ENCODE measurements around the gene SART3.

The SART3 gene

DNA sequence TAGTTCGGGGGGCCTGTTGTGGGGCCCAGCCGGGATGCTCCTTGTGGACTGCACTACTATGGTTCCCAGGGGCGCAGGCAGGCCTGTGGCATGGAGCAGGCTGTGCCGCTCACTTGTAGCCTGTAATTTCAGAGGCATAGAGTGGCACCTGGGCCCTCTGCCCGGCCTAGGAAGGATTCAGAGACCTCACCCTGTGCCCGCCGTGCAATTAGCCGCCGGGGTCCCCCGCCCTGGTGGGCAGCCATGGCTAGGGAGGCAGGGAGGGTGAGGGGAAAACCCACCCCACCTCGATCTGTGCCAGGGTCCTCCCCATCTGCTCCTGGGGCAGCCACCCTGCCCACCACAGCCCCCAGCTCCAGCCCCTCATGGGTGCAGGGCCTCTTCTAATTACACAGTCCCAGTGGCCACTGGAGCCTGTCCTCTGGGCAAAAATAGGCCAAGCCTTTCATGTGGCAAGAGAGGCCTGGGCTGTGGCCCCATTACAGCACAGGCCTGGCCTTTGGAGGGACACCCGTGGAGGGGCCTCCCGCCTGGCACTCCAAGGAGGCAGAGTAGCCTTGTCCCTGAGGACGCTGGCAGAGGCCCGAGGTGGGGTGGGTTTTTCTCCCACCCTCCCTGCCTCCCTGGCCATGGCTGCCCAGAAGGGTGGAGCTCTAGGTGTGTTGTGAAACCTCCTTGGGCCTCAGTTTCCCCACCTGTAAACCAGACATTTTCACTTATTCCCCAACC is 42.2 kb upstream of the SART3 start:
- Mint-ChIP-seq H3K36me3 (no peaks in the 10 kb centered on the region), H3K4me1 (peaks cover 12 to 14% of the 10 kb centered on the region in 2 donors), H3K4me3 (no peak overlapping the region), H3K27ac (no peak overlapping the region), H3K9me3 (peaks cover 0 to 3% of the 10 kb centered on the region in 2 donors), H3K27me3 (peaks cover 8 to 20% of the 10 kb centered on the region in 2 donors)
- no peak for DNase-seq
- ATAC-seq (replicated peaks): no peak

DNA sequence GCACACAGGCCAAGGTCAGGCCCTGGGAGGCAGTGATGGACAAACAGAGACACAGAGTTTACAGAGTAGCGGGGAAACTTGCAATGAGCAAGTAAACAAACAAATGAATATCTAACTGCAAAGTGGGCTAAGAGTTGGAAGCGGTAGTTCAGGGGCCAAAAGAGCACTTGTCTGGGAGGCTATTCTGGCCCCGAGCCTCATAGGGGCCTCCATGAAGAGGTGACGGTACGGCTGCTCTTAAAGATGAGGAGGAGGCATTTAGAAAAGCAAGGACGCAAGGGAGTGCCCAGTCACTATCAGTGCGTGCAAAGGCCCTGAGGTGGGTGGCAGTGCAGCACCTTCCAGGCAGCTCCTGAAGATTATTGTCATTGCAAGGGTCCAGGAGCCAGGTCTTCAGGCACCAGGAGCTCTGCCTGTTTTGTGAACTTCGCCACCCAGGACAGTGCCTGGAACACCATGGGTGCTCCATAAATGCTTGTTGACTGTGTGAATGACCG is 41.3 kb upstream of the SART3 start:
- no peak overlapping the region for H3K4me3 Mint-ChIP-seq

DNA sequence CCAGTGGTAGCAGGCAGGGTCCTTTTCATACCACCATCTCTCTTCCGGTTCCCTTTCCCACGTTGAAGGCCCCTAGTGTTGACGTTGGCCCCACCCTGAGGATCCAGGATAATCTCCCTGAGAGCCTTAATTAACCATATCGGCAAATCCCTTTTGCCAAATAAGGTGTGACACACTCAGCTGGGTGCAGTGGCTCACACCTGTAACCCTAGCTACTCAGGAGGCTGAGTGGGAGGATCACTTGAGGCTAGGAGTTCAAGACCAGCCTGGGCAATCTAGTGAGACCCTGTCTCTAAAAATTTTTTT is 39.7 kb upstream of the SART3 start:
- Mint-ChIP-seq H3K27ac (no peak overlapping the region), H3K9me3 (peaks cover 0 to 3% of the 10 kb centered on the region in 2 donors), H3K36me3 (no peaks in the 10 kb centered on the region), H3K27me3 (peaks cover 8 to 10% of the 10 kb centered on the region in 2 donors), H3K4me3 (no peak overlapping the region), H3K4me1 (peaks cover 8 to 17% of the 10 kb centered on the region in 2 donors)
- ATAC-seq (replicated peaks) (no peak), DNase-seq (no peak)

More for the DNA sequence above, 41.3 kb upstream of the SART3 start:
- ATAC-seq (replicated peaks) (no peak), DNase-seq (no peak)
- peaks cover 11 to 13% of the 10 kb centered on the region in 2 donors for H3K27me3 Mint-ChIP-seq
- H3K4me1 Mint-ChIP-seq: peaks cover 12 to 22% of the 10 kb centered on the region in 2 donors
- no peaks in the 10 kb centered on the region for H3K36me3 Mint-ChIP-seq
- peaks cover 0 to 3% of the 10 kb centered on the region in 2 donors for H3K9me3 Mint-ChIP-seq
- H3K27ac Mint-ChIP-seq: no peak overlapping the region

DNA sequence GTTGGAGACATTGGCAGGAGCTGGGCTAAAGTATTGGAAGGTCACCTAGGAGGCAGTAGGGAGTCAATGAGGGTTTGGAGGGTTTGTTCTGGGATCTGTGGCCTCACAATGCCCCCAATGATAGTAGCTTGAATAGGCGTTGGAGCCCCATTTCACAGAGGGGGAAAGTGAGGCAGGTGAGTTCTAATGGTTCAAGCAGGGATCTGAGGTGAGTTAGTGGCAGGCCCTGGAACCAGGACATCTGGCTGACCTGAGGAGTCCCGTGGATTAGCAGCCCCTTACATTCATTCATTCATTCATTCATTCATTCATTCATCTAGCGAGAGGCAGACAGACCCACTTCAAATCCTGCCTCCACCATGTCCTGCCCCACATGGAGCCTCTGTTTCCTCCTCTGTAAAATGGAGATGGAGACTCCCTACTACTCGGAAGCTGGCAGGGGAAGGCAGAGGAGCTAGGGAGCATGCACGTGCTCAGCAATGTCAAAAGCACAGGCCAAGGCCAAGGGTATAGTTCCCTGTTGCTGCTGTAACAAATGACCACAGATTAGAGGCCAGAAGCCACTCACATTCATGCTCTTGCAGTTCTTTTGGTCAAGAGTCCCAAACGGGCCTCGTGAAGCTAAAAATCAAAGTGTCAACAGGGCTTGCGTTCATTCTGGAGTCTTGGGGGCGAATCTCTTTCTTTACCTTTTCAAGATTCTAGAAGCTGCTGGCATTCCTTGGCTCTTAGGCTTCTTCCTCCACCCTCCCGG is 39.2 kb upstream of the SART3 start:
- H3K36me3 Mint-ChIP-seq: no peaks in the 10 kb centered on the region
- DNase-seq (no peak), ATAC-seq (replicated peaks) (no peak)
- H3K27ac Mint-ChIP-seq: no peak overlapping the region
- no peak overlapping the region for H3K4me3 Mint-ChIP-seq
- H3K27me3 Mint-ChIP-seq: peaks cover 3 to 5% of the 10 kb centered on the region in 2 donors
- H3K9me3 Mint-ChIP-seq: no peaks in the 10 kb centered on the region
- peaks cover 4 to 12% of the 10 kb centered on the region in 2 donors for H3K4me1 Mint-ChIP-seq

DNA sequence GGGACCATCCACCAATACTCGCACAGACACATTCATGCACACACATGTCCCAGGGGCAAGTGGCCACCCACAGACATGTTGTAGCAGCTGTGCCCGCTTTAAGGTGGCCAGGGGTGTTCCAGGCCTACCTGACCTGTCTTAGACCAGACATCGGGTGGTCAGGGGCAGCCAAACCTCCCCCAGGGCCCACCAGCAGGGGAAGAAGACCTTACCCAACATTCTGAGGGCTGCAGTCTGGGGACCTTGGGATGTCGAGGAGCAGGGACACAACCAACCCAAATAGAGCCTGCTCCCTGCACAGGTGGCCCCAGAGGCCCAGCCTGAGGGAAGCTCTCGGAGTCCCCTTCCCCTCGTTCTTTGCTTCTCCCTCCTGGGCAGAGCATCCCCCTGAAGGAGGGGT is 38.6 kb upstream of the SART3 start:
- peaks cover 4 to 9% of the 10 kb centered on the region in 2 donors for H3K4me1 Mint-ChIP-seq
- H3K9me3 Mint-ChIP-seq: no peaks in the 10 kb centered on the region
- peaks cover 0 to 3% of the 10 kb centered on the region in 2 donors for H3K27me3 Mint-ChIP-seq
- ATAC-seq (replicated peaks) (no peak), DNase-seq (no peak)
- no peak overlapping the region for H3K27ac Mint-ChIP-seq
- H3K4me3 Mint-ChIP-seq: no peak overlapping the region
- no peaks in the 10 kb centered on the region for H3K36me3 Mint-ChIP-seq

DNA sequence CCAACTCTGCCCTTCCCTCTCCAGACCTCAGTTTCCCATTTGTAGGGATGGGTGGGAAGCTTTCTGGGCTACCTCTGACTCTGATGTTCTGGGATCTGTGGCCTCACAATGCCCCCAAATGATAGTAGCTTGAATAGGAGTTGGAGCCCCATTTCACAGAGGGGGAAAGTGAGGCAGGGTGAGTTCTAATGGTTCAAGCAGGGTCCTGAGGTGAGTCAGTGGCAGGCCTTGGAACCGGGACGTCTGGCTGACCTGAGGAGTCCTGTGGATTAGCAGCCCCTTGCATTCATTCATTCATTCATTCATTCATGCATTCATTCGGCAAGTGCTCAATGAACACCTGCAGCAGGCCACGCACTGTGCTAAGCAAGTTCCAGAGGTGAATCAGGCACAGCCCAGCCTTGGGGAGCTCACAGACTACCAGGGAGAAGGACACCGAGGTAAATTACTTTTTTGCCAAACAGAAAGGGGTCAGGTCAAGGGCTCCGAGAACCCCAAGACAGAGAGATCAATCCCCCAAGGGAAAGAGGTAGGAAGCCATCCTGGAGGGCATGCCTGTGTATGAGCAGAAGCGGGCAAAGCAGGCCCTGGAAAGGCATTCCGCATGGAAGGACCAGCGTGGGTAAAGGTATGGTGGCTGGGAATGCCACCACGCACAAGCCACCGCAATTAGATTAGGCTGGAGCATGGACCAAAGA is 37.7 kb upstream of the SART3 start:
- H3K27me3 Mint-ChIP-seq: peaks cover 0 to 3% of the 10 kb centered on the region in 2 donors

DNA sequence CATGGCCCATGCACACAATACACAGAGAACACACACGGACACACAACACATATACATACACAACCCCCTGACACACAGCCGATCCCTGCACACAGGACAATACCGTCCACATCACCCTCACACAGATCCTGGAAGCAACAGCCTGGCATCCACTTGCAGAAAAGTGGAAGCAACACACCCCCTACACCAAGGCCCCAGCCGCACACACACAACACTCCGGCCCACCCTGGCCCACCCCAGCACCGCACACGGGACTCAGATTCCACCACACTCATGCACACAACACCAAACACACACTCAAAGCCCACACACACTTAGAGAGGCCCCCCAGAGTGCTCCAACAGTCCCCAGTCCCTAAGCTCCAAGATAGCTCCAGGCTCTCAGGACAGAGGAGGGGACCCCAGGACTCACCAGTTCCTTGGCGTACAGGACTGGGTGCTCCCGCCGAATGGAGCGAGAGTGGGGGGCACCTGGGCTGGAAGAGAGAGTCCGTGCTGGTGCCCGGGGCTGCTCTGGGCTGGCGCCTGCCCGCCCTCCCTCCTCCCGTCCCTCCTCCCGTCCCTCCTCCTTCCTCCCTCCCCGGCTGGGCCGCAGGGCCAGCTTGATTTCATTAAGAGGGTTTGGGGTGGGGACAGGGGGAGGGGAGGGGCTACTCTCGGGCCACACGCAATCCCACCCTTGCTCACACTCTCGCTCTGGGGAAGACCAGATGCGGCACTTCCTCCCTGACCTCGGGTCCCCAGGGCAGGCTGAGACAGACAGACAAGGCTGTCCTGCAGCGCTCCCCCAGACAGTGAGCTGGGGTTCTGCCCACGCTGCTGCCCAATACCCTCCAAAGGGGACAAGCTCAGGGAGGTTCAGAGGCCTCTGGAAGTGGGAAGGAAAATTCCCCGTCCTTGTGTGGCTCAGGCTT is 36.8 kb upstream of the SART3 start, which contains the start of gene TMEM119:
TMEM119 (minus strand) TSS at position 526 of the 913 bp plus-strand sequence. CDS start 5,701 bp downstream, outside the sequence.
- peak; percentile 38 to 59 for ATAC-seq (replicated peaks)
- H3K4me1 Mint-ChIP-seq: peaks cover 4 to 9% of the 10 kb centered on the region in 2 donors
- DNase-seq: no peak
- H3K36me3 Mint-ChIP-seq: no peaks in the 10 kb centered on the region
- H3K27me3 Mint-ChIP-seq: peaks cover 0 to 3% of the 10 kb centered on the region in 2 donors
- no peaks in the 10 kb centered on the region for H3K9me3 Mint-ChIP-seq
- H3K27ac Mint-ChIP-seq: peak within 1 kb of the TSS; percentile 43
- H3K4me3 Mint-ChIP-seq: no peak within 1 kb of the TSS

More for the DNA sequence above, 37.7 kb upstream of the SART3 start:
- no peak for DNase-seq
- no peak overlapping the region for H3K27ac Mint-ChIP-seq
- no peak overlapping the region for H3K4me3 Mint-ChIP-seq
- H3K4me1 Mint-ChIP-seq: peaks cover 4 to 9% of the 10 kb centered on the region in 2 donors
- ATAC-seq (replicated peaks): no peak
- no peaks in the 10 kb centered on the region for H3K36me3 Mint-ChIP-seq
- no peaks in the 10 kb centered on the region for H3K9me3 Mint-ChIP-seq

DNA sequence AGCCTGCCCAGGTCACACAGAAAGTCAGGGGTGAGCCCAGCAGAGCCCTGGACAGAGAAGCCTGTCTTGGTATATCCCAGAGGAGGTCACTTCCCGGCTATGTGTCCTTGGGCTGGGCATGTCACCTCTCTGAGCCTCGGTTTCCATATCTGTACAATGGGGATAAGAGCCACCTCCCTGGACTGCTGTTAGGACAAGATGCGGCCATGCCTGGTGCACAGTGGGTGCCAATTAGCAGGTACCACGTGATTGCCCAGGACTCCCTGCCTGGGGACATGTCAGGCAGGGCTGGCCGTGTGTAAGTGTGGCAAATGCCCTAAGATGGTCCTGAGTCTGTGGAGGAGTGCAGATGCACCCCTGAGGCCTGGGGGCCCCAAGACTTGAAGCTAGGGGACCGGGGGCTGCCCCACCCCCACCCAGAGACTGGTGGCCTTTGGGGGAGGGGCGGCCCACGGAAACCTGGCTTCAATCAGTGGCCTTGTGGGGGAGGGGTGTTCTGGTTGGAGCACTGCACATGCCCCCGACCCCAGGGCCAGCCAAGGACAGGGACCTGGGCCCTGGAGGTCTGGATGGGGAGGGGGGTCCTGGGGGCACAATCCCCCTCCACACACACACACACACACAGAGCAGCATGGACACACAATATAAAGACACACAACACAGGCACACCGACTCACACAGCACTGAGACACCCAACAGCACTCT is 36.0 kb upstream of the SART3 start:
- DNase-seq (no peak), ATAC-seq (replicated peaks) (no peak)
- no peak overlapping the region for H3K4me3 Mint-ChIP-seq
- H3K36me3 Mint-ChIP-seq: no peaks in the 10 kb centered on the region
- no peak overlapping the region for H3K27ac Mint-ChIP-seq
- no peaks in the 10 kb centered on the region for H3K9me3 Mint-ChIP-seq
- peaks cover 0 to 3% of the 10 kb centered on the region in 2 donors for H3K27me3 Mint-ChIP-seq
- peaks cover 4 to 9% of the 10 kb centered on the region in 2 donors for H3K4me1 Mint-ChIP-seq

DNA sequence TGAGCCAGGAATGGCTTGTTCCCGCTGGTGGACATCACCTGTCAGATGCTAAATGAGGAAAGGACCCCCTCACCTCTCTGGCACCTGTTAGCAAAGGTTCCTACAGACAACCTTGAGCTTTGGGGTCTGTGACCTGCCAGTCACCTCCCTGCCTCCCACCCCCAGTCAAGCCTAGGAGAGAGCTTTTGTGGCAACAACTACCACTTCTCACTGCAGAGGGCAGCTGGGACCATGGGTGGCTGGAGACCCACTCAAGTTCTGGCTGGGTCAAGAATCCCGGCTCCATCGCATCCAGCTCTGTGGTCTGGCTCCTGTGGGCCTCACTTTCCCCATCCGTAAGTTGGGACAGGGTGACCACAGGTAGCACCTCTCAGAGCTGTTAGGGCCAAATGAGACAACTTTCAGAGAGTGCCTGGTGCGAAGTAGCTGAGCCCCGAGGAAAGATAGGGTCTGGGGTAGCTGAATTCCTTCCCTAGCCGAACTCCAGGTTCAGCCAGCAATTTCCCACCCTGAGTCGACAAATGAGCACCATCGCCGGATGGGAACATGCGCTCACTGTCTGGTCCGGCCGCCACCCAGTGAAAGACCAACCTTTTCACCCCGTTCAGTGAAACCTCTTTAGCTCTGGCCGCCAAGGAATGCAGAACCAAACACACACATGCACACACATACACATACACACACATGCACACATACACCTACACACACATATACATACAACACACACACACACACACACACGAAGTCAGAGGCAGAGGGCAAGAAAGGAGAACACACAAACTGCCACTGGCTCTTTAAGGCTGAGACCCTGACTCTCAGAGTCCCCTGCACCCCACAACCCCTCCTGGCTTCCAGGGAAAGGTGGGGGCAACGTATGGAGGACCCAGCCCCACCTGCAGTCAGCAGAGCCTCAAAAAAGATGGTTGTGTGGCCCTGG is 35.0 kb upstream of the SART3 start:
- no peak overlapping the region for H3K27ac Mint-ChIP-seq
- peaks cover 0 to 3% of the 10 kb centered on the region in 2 donors for H3K27me3 Mint-ChIP-seq
- no peak overlapping the region for H3K4me3 Mint-ChIP-seq
- peaks cover 2 to 9% of the 10 kb centered on the region in 2 donors for H3K4me1 Mint-ChIP-seq
- DNase-seq: no peak
- no peak for ATAC-seq (replicated peaks)
- H3K36me3 Mint-ChIP-seq: no peaks in the 10 kb centered on the region
- H3K9me3 Mint-ChIP-seq: no peaks in the 10 kb centered on the region

DNA sequence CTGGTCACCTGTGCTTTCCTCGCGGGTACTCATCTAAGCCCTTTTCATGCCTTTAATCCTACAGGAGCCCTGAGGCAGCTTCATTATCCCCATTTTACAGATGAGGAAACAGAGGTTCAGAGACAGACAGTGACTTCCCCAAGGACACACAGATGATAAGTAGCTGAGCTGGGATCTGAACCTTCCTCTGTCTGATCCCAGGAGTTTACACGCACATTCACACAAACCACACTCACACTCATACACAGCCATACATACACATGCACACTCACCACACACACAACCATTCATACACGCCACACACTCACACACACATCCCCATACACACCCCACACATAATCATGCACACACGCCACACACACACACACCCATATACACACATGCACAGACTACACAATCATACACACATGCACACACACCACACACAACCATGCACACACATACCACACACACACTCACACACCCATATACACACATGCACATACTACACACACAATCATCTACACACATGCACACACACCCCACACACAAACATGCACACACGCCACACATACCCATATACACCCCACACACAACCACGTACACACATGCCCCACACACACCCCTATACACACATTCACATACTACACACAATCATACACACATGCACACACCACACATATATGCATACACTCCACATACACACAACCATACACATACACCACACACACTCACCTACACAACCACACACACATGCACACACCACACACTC is 34.2 kb upstream of the SART3 start:
- DNase-seq: no peak
- ATAC-seq (replicated peaks): no peak
- Mint-ChIP-seq H3K36me3 (no peaks in the 10 kb centered on the region), H3K4me1 (peaks cover 2 to 9% of the 10 kb centered on the region in 2 donors), H3K27me3 (peaks cover 0 to 3% of the 10 kb centered on the region in 2 donors), H3K9me3 (no peaks in the 10 kb centered on the region), H3K4me3 (no peak overlapping the region), H3K27ac (no peak overlapping the region)

DNA sequence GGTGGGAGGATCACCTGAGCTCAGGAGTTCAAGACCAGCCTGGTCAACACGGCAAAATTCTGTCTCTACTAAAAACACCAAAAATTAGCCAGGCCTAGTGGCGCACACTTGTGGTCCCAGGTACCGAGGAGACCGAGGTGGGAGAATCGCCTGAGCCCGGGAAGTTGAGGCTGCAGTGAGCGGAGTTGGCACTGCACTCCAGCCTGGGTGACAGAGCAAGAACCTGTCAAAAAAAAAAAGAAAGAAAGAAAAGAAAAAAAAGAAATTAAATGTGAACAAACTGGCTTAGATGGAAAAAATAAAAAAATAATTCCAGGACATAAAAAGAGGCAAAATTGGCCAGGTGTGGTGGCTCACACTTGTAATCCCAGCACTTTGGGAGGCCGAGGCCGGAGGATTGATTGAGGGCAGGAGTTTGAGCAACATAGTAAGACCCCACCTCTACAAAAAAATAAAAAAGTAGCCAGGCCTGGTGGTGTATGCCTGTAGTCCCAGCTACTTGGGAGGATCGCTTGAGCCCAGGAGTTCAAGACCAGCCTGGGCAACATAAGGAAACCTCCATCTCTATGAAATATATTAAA is 33.4 kb upstream of the SART3 start:
- Mint-ChIP-seq H3K36me3 (no peaks in the 10 kb centered on the region), H3K9me3 (no peaks in the 10 kb centered on the region), H3K4me1 (peaks cover 2 to 9% of the 10 kb centered on the region in 2 donors), H3K27ac (no peak overlapping the region), H3K4me3 (no peak overlapping the region), H3K27me3 (peaks cover 0 to 3% of the 10 kb centered on the region in 2 donors)
- DNase-seq (no peak), ATAC-seq (replicated peaks) (no peak)
